SU-DHL-6 (cell line): Measurements from ENCODE around the gene BIRC3.

ENCODE experiments used
- EZH2phosphoT487 ChIP-seq: fragments of 200-600 bp; sonication (generic), shearing (Covaris generic); conservative IDR thresholded peaks from 2 replicates; pipeline ENCODE4 v1.6.1; 2018; ENCODE audit warnings: mild to moderate bottlenecking, antibody characterized with exemption, low read length, moderate library complexity, mixed read lengths
- TF ChIP-seq, protein P1 (sequence below): fragments of 200-600 bp; sonication (generic); IDR thresholded peaks from one replicate; pipeline ENCODE4 v1.5.1; 2017; ENCODE audit warnings: antibody characterized with exemption, mild to moderate bottlenecking, low read length, moderate library complexity; ENCODE audit not compliant: insufficient read depth, poor library complexity, severe bottlenecking

DNA sequence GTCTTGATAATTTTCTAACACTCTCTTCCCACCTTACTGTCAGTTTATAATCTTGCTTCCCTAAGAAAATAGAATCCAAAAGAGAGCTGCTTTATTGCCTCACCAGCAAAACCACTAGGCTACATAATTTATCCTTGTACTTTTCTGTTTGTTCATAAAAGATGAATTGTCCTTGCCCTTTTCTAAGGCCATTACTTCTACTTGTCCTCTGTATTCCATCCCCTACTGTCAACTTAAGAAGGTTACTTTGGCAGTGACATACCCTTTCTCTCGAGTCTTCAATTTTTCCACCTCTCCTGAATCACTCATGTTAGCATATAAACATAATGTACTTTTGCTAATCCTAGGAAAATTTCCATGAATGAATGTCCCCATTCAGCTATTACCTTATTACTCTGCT, 47.7 kb downstream of the BIRC3 start:
- TF ChIP-seq, protein P1, sequence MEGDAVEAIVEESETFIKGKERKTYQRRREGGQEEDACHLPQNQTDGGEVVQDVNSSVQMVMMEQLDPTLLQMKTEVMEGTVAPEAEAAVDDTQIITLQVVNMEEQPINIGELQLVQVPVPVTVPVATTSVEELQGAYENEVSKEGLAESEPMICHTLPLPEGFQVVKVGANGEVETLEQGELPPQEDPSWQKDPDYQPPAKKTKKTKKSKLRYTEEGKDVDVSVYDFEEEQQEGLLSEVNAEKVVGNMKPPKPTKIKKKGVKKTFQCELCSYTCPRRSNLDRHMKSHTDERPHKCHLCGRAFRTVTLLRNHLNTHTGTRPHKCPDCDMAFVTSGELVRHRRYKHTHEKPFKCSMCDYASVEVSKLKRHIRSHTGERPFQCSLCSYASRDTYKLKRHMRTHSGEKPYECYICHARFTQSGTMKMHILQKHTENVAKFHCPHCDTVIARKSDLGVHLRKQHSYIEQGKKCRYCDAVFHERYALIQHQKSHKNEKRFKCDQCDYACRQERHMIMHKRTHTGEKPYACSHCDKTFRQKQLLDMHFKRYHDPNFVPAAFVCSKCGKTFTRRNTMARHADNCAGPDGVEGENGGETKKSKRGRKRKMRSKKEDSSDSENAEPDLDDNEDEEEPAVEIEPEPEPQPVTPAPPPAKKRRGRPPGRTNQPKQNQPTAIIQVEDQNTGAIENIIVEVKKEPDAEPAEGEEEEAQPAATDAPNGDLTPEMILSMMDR = no peak
- no peak for TF ChIP-seq EZH2phosphoT487
